HG02642 (cell line): ENCODE data around the gene RANBP1.
"Not testable (repeated sequence)": the region's sequence is repeated elsewhere in the genome, so short reads cannot be mapped to it uniquely, and the experiment has no call there.

Source experiments
- ATAC-seq: cut with Tn5 transposase; IDR thresholded peaks from one replicate; pipeline ENCODE4 v1.9.1; 2021; ENCODE audit warnings: mild to moderate bottlenecking; ENCODE audit not compliant: unreplicated experiment, poor library complexity

RANBP1 gene

GRCh38 chr22:20115691-20116375, at the start of gene RANBP1:
TSS of gene RANBP1 (plus strand) at chr22:20116104. CDS start at chr22:20116185, 81 bp downstream.
- no peak for ATAC-seq

GRCh38 chr22:20066617-20067383, 49.1 kb upstream of the RANBP1 start:
- no peak for ATAC-seq

GRCh38 chr22:20067384-20067682, 48.6 kb upstream of the RANBP1 start:
- not testable (repeated sequence) for ATAC-seq

DNA sequence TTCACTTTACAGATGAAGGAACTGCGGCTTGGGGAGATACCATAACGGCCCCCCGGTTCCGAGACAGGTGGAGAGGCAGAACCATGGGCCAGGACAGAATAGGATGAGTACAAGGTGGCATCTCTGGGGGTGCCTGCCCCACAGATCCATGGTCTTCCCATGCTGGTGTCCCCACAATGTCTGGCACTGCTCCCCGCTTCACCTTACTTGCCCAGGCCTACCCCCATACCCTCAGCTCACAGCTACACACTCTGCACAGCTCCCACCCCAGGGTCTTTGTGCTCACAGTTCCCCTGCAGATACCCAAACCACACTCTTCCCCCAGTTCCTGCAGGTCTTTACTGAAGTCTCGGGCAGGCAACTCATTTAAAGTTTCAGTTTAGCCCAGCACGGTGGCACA, 47.3 kb upstream of the RANBP1 start:
- ATAC-seq = no peak

GRCh38 chr22:20069331-20070042, 46.4 kb upstream of the RANBP1 start:
- ATAC-seq = no peak

- no peak for ATAC-seq
Observed at GRCh38 chr22:20071524-20071972, 44.4 kb upstream of the RANBP1 start.

DNA sequence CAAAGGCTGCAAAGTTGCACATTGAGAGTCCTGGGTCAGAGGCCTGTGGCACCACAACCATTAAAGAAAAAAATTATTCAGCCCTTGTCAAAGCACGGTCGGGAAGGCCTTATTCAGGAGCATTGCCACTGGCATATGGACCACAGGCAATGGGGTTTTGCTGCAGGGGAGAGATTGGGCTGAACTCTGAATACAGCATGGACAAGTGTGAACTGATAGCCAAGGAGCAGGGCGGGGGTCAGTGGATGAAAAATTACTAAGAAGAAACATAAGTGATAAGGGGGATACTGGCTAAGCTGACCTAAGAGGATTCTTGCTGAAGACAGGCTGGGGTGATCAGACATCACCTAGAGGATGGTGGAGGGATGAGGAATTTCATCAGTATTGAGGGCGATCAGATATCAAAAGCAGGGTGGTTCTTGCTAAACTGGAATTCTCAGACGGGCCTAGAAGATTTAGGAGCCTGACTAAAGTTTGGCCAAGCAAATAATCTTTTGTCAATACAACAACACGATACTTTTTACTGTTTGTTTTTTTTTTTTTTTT, 39.2 kb upstream of the RANBP1 start:
- no peak for ATAC-seq

DNA sequence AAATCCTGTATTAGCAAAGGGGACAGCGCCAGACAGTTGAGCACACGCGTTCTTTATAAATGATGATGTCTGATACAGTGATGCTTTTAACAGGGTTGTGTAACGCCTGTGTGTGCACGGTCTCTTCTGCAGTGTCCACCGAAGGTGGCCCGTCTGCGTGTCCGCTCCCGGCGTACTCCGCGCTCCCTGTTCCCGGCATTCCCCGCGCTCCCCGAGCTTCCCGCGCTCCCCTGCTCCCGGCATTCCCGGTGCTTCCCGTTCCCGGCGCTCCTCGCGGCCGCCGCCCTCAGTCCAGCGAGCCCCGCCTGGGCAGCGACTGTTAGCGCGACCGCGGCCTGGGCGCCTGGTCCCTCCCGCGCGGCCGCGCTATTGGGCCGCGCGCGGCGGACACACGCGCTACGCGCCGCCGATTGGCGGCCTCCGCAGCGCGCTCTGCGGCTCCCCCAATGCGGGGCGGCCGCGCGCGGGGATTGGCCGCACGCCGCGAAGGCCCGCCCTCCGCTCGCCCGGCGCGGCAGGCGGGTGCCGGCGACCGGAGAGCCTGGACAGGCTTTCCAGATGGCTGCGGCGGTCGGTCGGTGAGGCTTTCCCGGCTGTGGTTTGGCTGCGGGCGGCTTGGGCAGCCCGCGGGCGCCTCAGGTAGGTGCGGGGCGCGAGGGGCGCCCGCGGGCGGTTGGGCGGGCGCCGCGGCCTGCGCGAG, 36.0 kb upstream of the RANBP1 start, which contains the start of gene DGCR8:
Gene DGCR8, plus strand, starts transcription at position 497 of the 700 bp plus-strand sequence. CDS start 5,723 bp downstream, outside the sequence.
- ATAC-seq = peak; percentile 92

DNA sequence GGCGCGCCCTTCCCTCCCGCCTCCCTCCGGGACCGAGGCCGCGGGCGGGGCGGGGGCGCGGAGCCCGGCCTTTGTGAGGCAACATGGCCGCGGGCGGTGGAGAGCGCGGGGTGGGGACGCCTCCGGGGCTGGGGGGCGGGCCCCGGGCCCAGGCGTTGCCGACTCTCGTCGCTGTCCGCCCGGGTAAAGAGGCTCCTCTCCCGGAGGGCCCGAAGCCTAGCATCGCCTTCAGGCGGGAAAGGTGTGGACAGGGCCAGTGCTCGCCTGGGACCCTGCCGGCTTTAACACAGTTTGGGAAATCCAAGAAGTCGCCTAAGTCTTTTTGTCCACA, 35.5 kb upstream of the RANBP1 start:
- peak; percentile 58 for ATAC-seq

DNA sequence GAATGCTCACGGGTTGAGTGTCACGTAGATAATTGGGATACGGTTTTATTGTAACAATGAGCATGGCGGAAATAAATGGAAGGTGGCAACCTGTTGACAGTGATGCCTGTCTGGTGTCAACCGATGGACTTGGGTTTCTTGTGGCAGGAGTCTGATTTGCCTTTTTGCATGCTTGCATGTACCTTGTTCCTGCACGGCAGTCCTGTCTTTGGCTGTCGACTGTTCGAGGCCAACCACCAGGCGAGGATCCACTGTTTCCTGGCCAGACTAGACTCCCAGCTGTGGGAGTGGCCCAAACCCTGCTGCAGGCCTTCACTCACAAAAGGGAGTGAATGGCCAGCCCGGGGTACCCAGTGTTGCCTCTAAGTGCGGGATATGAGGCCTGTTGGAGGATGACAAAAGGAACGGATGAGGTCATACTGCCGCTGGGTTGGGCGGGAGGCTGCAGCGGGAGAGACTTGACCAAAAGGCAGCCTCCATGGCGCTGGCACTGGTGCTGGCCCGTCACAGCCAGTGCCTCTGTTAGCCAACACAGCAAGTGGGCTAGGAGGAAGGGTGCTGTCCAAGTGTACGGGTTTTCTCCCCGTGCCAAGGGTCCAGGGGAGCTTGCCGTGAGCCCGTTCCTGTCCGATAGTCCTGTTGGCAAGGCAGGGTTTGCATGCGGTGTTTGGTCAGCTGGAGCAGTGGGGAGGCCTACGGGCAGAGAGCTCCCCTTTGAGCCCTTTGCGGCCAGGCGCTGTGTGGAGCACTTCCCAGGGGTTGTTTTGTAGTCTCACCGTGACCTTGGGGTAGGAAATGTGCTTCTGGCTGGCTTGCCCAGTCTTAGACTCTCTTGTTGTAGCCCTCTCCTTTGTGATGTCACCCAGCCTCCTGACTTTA, 34.9 kb upstream of the RANBP1 start:
- ATAC-seq = no peak

DNA sequence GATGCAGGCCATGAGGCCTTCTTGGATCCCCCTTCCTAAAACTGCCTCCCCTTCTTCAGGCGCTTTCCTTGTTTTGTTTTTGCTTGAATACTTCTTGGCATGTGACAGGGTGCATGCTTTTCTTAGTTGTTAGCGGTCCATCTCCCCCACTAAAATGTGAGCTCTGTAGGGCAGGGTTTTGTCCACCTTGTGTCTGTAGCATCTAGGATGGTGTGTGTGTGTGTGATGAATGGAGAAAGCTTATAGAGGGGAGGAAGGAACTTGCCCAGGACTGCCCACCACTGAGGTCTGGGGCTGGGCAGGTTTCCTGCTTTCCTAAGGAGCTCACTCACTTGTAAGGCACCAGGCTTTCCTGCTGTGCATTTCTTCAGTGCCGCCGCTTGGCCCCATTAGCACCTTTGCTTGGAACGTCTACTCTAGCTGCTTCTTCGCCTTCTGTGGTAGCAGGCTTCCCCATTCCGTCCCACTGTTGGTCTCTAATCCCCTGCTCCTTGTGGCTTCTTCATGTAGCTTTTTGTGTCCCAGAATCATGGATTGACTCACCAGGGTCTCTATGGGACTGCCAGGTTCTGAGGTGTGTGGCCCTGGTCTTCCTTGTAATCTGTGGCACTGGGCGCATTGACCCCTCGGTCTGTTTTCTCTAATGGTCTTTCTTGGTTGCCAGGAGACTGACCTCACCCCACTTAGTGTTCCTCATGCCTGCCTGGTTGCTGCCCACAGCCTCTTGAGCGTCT, 32.6 kb upstream of the RANBP1 start:
- no peak for ATAC-seq

GRCh38 chr22:20083891-20084546, 31.9 kb upstream of the RANBP1 start:
- no peak for ATAC-seq

DNA sequence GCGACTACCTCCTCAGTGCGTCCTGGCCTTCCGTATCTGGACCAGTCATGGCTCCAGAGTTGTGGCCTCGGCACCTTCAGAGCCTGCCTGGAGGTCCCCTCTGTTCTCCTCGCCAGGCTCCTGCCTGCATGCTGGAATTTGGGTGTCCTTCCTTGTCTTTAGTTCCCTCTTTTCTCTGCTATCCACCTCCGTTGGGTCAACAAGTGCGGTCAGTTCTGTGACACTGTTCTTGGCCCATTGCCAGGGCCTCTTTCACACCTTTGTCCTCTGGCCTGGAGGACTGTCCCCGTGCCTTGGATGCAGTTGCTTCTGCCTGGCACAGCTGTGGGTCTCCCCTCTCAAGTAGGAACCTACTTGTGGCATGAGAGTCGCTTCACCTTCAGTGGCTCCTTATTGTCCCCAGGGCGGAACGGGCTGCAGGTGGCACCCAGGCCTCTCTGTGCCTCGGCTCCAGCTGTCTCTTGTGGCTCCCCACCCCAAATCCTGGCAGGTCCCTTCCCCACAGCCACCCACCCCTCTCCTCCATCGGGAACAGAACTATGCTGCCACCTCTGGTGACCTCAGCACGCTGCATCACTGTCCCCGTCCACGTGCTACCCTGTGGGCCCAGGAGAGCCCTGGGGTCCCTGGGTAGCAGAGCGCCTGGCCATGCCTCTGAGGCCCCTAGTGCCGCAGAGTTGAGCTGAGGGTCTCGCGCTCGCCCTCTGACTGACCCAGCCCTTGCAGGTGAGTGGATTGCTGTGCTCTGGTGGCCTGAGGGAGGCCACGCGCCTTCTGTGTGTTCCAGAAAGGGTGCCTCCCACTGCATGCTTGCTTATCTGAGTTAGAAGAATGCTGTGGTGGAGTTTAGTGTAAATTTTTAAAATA, 31.1 kb upstream of the RANBP1 start:
- no peak for ATAC-seq

GRCh38 chr22:20085651-20086050, 30.3 kb upstream of the RANBP1 start:
- no peak for ATAC-seq

DNA sequence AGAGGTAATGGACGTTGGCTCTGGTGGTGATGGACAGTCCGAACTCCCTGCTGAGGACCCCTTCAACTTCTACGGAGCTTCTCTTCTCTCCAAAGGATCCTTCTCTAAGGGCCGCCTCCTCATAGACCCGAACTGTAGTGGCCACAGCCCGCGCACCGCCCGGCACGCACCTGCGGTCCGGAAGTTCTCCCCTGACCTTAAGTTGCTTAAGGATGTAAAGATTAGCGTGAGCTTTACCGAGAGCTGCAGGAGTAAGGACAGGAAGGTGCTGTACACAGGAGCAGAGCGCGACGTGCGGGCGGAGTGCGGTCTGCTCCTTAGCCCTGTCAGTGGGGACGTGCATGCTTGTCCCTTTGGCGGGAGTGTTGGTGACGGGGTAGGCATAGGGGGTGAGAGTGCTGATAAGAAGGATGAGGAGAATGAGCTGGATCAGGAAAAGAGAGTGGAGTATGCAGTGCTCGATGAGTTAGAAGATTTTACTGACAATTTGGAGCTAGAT, 29.8 kb upstream of the RANBP1 start:
- ATAC-seq = no peak

DNA sequence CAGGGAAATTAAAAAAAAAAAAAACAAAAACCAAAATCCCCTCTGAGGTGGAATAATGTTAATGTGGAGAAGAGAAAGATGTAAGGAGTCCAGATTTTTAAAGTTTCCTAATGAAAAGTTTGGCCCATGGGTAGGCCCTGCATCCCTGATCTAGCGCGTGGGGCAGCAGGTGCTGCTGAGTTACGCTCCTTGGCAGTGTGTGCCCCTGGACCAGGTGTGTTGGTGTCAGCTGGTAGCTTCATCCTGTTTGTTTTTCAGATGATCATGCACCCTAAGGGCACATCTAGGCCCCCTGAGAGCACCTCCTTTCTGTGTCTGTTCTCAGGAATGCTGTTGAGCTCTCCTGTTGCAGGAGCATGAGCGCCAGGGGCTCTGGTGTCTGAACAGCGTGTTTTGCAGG, 29.1 kb upstream of the RANBP1 start:
- ATAC-seq = no peak
